H9 (cell line): ENCODE measurements around the gene TBXAS1. TPM values are rescaled to one million over a fixed set of nuclear protein-coding genes. Genes with fewer than 3 reads are reported as not detected.

ENCODE experiments used
- DNase-seq: peaks from one replicate; pipeline ENCODE4 v3.0.0-alpha.2; 2017
- H2AFZ ChIP-seq: one replicate; pipeline ENCODE4 v1.6.1; 2013; ENCODE audit warnings: mild to moderate bottlenecking, low read length, control low read depth, moderate library complexity
- H2AK5ac ChIP-seq: 2 replicates; pipeline ENCODE4 v1.6.1; 2013; ENCODE audit warnings: low read length, control low read depth, mixed read lengths; ENCODE audit not compliant: insufficient read length
- H2BK120ac ChIP-seq: one replicate; pipeline ENCODE4 v1.6.1; 2013; ENCODE audit warnings: low read depth, mild to moderate bottlenecking, low read length, control low read depth, inconsistent platforms; ENCODE audit not compliant: poor library complexity, severe bottlenecking
- H2BK12ac ChIP-seq: 2 replicates; pipeline ENCODE4 v1.6.1; 2013; ENCODE audit warnings: low read length, control low read depth, mixed read lengths, low read depth; ENCODE audit not compliant: insufficient read length
- H2BK15ac ChIP-seq: 2 replicates; pipeline ENCODE4 v1.6.1; 2013; ENCODE audit warnings: low read depth, low read length, control low read depth
- H2BK20ac ChIP-seq: one replicate; pipeline ENCODE4 v1.6.1; 2013; ENCODE audit warnings: low read depth, mild to moderate bottlenecking, low read length, control low read depth, inconsistent platforms; ENCODE audit not compliant: poor library complexity, severe bottlenecking
- H2BK5ac ChIP-seq: 2 replicates; pipeline ENCODE4 v1.6.1; 2013; ENCODE audit warnings: low read length, control low read depth, mixed read lengths; ENCODE audit not compliant: insufficient read length
- H3K14ac ChIP-seq: 2 replicates; pipeline ENCODE4 v1.6.1; 2013; ENCODE audit warnings: low read length, control low read depth; ENCODE audit not compliant: insufficient read depth
- H3K18ac ChIP-seq: 2 replicates; pipeline ENCODE4 v1.6.1; 2013; ENCODE audit warnings: low read depth, mild to moderate bottlenecking, mixed read lengths, low read length, control low read depth; ENCODE audit not compliant: insufficient read length
- H3K23ac ChIP-seq: 2 replicates; pipeline ENCODE4 v1.6.1; 2013; ENCODE audit warnings: low read length, control low read depth, mixed read lengths, low read depth; ENCODE audit not compliant: insufficient read length
- H3K23me2 ChIP-seq: 2 replicates; pipeline ENCODE4 v1.6.1; 2013; ENCODE audit warnings: low read depth, mild to moderate bottlenecking, mixed read lengths, low read length, control low read depth; ENCODE audit not compliant: insufficient read length, poor library complexity, severe bottlenecking
- H3K27ac ChIP-seq: 2 replicates; pipeline ENCODE4 v1.5.1; 2013; ENCODE audit warnings: low read length, control low read depth, mixed read lengths, low read depth; ENCODE audit not compliant: insufficient read length
- H3K27me3 ChIP-seq: 2 replicates; pipeline ENCODE4 v1.6.1; 2013; ENCODE audit warnings: low read length, control low read depth, inconsistent platforms; ENCODE audit not compliant: insufficient read depth
- H3K4ac ChIP-seq: 2 replicates; pipeline ENCODE4 v1.6.1; 2013; ENCODE audit warnings: low read depth, mild to moderate bottlenecking, control low read depth, inconsistent platforms, low read length, moderate library complexity
- H3K4me1 ChIP-seq: 2 replicates; pipeline ENCODE4 v1.6.1; 2013; ENCODE audit warnings: low read length, control low read depth, inconsistent platforms; ENCODE audit not compliant: insufficient read depth
- H3K4me2 ChIP-seq: 2 replicates; pipeline ENCODE4 v1.6.1; 2013; ENCODE audit warnings: low read length, control low read depth, mixed read lengths; ENCODE audit not compliant: insufficient read length, insufficient read depth
- H3K56ac ChIP-seq: 2 replicates; pipeline ENCODE4 v1.6.1; 2013; ENCODE audit warnings: low read depth, mild to moderate bottlenecking, mixed read lengths, low read length, control low read depth; ENCODE audit not compliant: insufficient read length
- H3K79me1 ChIP-seq: 2 replicates; pipeline ENCODE4 v1.6.1; 2013; ENCODE audit warnings: low read depth, mild to moderate bottlenecking, moderate library complexity, low read length, control low read depth, inconsistent platforms; ENCODE audit not compliant: insufficient read depth, poor library complexity, severe bottlenecking
- H3K79me2 ChIP-seq: 2 replicates; pipeline ENCODE4 v1.6.1; 2013; ENCODE audit warnings: low read length, control low read depth, inconsistent platforms; ENCODE audit not compliant: insufficient read depth
- H3K9ac ChIP-seq: 2 replicates; pipeline ENCODE4 v1.6.1; 2013; ENCODE audit warnings: low read length, control low read depth, mixed read lengths; ENCODE audit not compliant: insufficient read length; ENCODE audit errors: extremely low read depth
- H3K9me3 ChIP-seq: one replicate; pipeline ENCODE4 v1.6.1; 2013; ENCODE audit warnings: low read depth, low read length, inconsistent platforms; ENCODE audit not compliant: control insufficient read depth
- H3T11ph ChIP-seq: one replicate; pipeline ENCODE4 v1.6.1; 2013; ENCODE audit warnings: mild to moderate bottlenecking, low read length, control low read depth, inconsistent platforms
- H4K20me1 ChIP-seq: one replicate; pipeline ENCODE4 v1.6.1; 2013; ENCODE audit not compliant: control insufficient read depth, insufficient read length, insufficient read depth
- H4K5ac ChIP-seq: 2 replicates; pipeline ENCODE4 v1.6.1; 2013; ENCODE audit warnings: low read depth, mild to moderate bottlenecking, mixed read lengths, low read length, control low read depth; ENCODE audit not compliant: insufficient read length
- H4K8ac ChIP-seq: replicated peaks from 2 replicates; pipeline ENCODE4 v1.6.1; 2013; ENCODE audit warnings: low read length, control low read depth, mixed read lengths, low read depth; ENCODE audit not compliant: insufficient read length
- H4K91ac ChIP-seq: 2 replicates; pipeline ENCODE4 v1.6.1; 2013; ENCODE audit warnings: low read depth, mild to moderate bottlenecking, moderate library complexity, mixed read lengths, low read length, control low read depth; ENCODE audit not compliant: insufficient read length
- H3K27ac Mint-ChIP-seq, 3 experiments: 2 replicates in 2 of 3; 3 replicates in 1 of 3; pipeline ENCODE4 v1.8.0; 2020 to 2021; ENCODE audit warnings: mixed read lengths in 3 of 3, mild to moderate bottlenecking in 1 of 3, moderate library complexity in 1 of 3
- H3K27me3 Mint-ChIP-seq: 2 replicates; pipeline ENCODE4 v1.8.0; 2021; ENCODE audit warnings: low read depth, mild to moderate bottlenecking, moderate library complexity, mixed read lengths
- H3K36me3 Mint-ChIP-seq, 3 experiments: 2 replicates in 2 of 3; 3 replicates in 1 of 3; pipeline ENCODE4 v1.8.0; 2020 to 2021; ENCODE audit warnings: low read depth in 3 of 3, mixed read lengths in 3 of 3; ENCODE audit not compliant: insufficient read depth in 1 of 3
- H3K4me1 Mint-ChIP-seq, 2 experiments: 2 replicates each; pipeline ENCODE4 v1.8.0; 2020; ENCODE audit warnings: mixed read lengths in 2 of 2
- H3K4me3 Mint-ChIP-seq, 2 experiments: 2 replicates in 1 of 2; 3 replicates in 1 of 2; pipeline ENCODE4 v1.8.0; 2020 to 2021; ENCODE audit warnings: mild to moderate bottlenecking in 2 of 2, mixed read lengths in 2 of 2, moderate library complexity in 1 of 2
- H3K9me3 Mint-ChIP-seq, 2 experiments: 2 replicates in 1 of 2; 3 replicates in 1 of 2; pipeline ENCODE4 v1.8.0; 2020; ENCODE audit warnings: mild to moderate bottlenecking in 2 of 2, mixed read lengths in 2 of 2, moderate library complexity in 1 of 2
- CTCF ChIP-seq: fragments of 200-600 bp; sonication (generic); conservative IDR thresholded peaks from 3 replicates; pipeline ENCODE4 v1.8.0; 2021; ENCODE audit warnings: antibody characterized with exemption, mild to moderate bottlenecking
- WGBS: extraction: QIAGEN DNeasy Blood & Tissue Kit; methylation state at CpG from one replicate; pipeline ENCODE4 v1.1.7; 2013; ENCODE audit warnings: missing lambda C conversion rate, low lambda C conversion rate, mixed read lengths; ENCODE audit not compliant: insufficient read length; ENCODE audit errors: extremely low coverage; 5-methylcytosine and 5-hydroxymethylcytosine counted together
- total RNA-seq: library from RNA; stranded (reverse); gene quantifications from 2 replicates; pipeline ENCODE4 v1.2.1, GENCODE V29; 2021

The TBXAS1 gene
- total RNA-seq, 1 experiment from 2014 or later = 0.39 TPM

GRCh38 chr7:139896831-139897230 lies 67.8 kb downstream of the TBXAS1 start:
- no peaks in the 10 kb centered on the region for H3K23me2 ChIP-seq
- H2BK20ac ChIP-seq = no peak overlapping the region
- H3K79me1 ChIP-seq = no peaks in the 10 kb centered on the region
- WGBS = no CpG with 5 or more reads among the region's 6 CpGs
- Mint-ChIP-seq H3K27ac (no peak overlapping the region), H3K9me3 (no peaks in the 10 kb centered on the region), H3K4me1 (no peaks in the 10 kb centered on the region), H3K36me3 (no peaks in the 10 kb centered on the region), H3K27me3 (peaks cover 8% of the 10 kb centered on the region; the same call in 1 of the 2 replicates), H3K4me3 (no peak overlapping the region)
- no peaks in the 10 kb centered on the region for H4K20me1 ChIP-seq
- H2BK5ac ChIP-seq = no peak overlapping the region
- H2AK5ac ChIP-seq = no peak overlapping the region
- H3K27me3 ChIP-seq = no peaks in the 10 kb centered on the region
- no peak overlapping the region for H3K56ac ChIP-seq
- TF ChIP-seq CTCF = no peak
- H3K18ac ChIP-seq = no peak overlapping the region
- no peak overlapping the region for H2BK120ac ChIP-seq
- H4K5ac ChIP-seq = no peak overlapping the region
- H2BK12ac ChIP-seq = no peak overlapping the region
- H3K4me2 ChIP-seq = no peak overlapping the region
- no peak overlapping the region for H2BK15ac ChIP-seq
- H4K91ac ChIP-seq = no peak overlapping the region
- no peak overlapping the region for H3K23ac ChIP-seq
- H3T11ph ChIP-seq = no peak overlapping the region
- H2AFZ ChIP-seq = no peak overlapping the region
- no peak overlapping the region for H3K4ac ChIP-seq
- H4K8ac ChIP-seq = no peak overlapping the region
- H3K9me3 ChIP-seq = no peaks in the 10 kb centered on the region
- H3K4me1 ChIP-seq = no peaks in the 10 kb centered on the region
- H3K79me2 ChIP-seq = no peaks in the 10 kb centered on the region
- no peak overlapping the region for H3K14ac ChIP-seq
- H3K9ac ChIP-seq = no peak overlapping the region
- no peak for DNase-seq
- H3K27ac ChIP-seq = no peak overlapping the region
